SK-N-SH (cell line): ENCODE measurements around the gene ART4.

Experiments
- CHD2 ChIP-seq: fragments of 150-350 bp; IDR thresholded peaks from 2 replicates; pipeline ENCODE4 v1.6.1; 2018; ENCODE audit warnings: low read length; ENCODE audit not compliant: partially characterized antibody
- EZH2phosphoT487 ChIP-seq: fragments of 200-600 bp; sonication (generic); IDR thresholded peaks from 2 replicates; pipeline ENCODE4 v1.6.1; 2017; ENCODE audit warnings: low read depth, mixed run types, mild to moderate bottlenecking, antibody characterized with exemption, moderate library complexity, borderline replicate concordance
- FOXM1 ChIP-seq: IDR thresholded peaks from 2 replicates; pipeline ENCODE4 v1.4.0; 2012; ENCODE audit warnings: low read depth, mild to moderate bottlenecking
- MXI1 ChIP-seq: IDR thresholded peaks from 2 replicates; pipeline ENCODE4 v1.6.1; 2012; ENCODE audit warnings: mild to moderate bottlenecking, low read depth, low read length, improper control_type of control experiment
- POLR2AphosphoS5 ChIP-seq: IDR thresholded peaks from 2 replicates; pipeline ENCODE4 v1.6.1; 2012; ENCODE audit warnings: low read depth, low read length
- RAD21 ChIP-seq: IDR thresholded peaks from 2 replicates; pipeline ENCODE4 v1.6.1; 2012; ENCODE audit warnings: mild to moderate bottlenecking, low read length
- RCOR1 ChIP-seq: fragments of 150-350 bp; IDR thresholded peaks from 2 replicates; pipeline ENCODE4 v1.6.1; 2017; ENCODE audit warnings: antibody characterized with exemption, low read length
- RFX5 ChIP-seq: IDR thresholded peaks from 2 replicates; pipeline ENCODE4 v1.6.1; 2012; ENCODE audit warnings: mild to moderate bottlenecking, improper control_type of control experiment, low read length
- SMC3 ChIP-seq: IDR thresholded peaks from 2 replicates; pipeline ENCODE4 v1.6.1; 2012; ENCODE audit warnings: low read depth, low read length, improper control_type of control experiment
- TCF12 ChIP-seq: IDR thresholded peaks from 2 replicates; pipeline ENCODE4 v1.4.0; 2012
- YY1 ChIP-seq: IDR thresholded peaks from 2 replicates; pipeline ENCODE4 v1.4.0; 2012; ENCODE audit warnings: low read depth, mild to moderate bottlenecking
- TF ChIP-seq, protein P1 (sequence below): fragments of 200-600 bp; sonication (generic); IDR thresholded peaks from 2 replicates; pipeline ENCODE4 v1.6.1; 2017; ENCODE audit warnings: antibody characterized with exemption, mild to moderate bottlenecking, moderate library complexity
- TF ChIP-seq, protein P2 (sequence below): fragments of 150-350 bp; IDR thresholded peaks from 2 replicates; pipeline ENCODE4 v1.6.1; 2016; ENCODE audit warnings: mild to moderate bottlenecking, low read depth, low read length

- TF ChIP-seq TCF12 (no peak), SMC3 (no peak), CHD2 (no peak), POLR2AphosphoS5 (no peak), YY1 (no peak), EZH2phosphoT487 (no peak), RFX5 (no peak), MXI1 (no peak), RCOR1 (no peak), FOXM1 (no peak), RAD21 (no peak)
- TF ChIP-seq, protein P1, sequence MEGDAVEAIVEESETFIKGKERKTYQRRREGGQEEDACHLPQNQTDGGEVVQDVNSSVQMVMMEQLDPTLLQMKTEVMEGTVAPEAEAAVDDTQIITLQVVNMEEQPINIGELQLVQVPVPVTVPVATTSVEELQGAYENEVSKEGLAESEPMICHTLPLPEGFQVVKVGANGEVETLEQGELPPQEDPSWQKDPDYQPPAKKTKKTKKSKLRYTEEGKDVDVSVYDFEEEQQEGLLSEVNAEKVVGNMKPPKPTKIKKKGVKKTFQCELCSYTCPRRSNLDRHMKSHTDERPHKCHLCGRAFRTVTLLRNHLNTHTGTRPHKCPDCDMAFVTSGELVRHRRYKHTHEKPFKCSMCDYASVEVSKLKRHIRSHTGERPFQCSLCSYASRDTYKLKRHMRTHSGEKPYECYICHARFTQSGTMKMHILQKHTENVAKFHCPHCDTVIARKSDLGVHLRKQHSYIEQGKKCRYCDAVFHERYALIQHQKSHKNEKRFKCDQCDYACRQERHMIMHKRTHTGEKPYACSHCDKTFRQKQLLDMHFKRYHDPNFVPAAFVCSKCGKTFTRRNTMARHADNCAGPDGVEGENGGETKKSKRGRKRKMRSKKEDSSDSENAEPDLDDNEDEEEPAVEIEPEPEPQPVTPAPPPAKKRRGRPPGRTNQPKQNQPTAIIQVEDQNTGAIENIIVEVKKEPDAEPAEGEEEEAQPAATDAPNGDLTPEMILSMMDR = no peak
- TF ChIP-seq, protein P2, sequence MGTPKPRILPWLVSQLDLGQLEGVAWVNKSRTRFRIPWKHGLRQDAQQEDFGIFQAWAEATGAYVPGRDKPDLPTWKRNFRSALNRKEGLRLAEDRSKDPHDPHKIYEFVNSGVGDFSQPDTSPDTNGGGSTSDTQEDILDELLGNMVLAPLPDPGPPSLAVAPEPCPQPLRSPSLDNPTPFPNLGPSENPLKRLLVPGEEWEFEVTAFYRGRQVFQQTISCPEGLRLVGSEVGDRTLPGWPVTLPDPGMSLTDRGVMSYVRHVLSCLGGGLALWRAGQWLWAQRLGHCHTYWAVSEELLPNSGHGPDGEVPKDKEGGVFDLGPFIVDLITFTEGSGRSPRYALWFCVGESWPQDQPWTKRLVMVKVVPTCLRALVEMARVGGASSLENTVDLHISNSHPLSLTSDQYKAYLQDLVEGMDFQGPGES = no peak
These were observed 1.0 kb downstream of the ART4 start for GRCh38 chr12:14842315-14842714.
